Measurements from ENCODE around the gene ZNF420.
"Not testable (repeated sequence)": the region's sequence is repeated elsewhere in the genome, so short reads cannot be mapped to it uniquely, and the experiment has no call there.

ZNF420 gene

DNA sequence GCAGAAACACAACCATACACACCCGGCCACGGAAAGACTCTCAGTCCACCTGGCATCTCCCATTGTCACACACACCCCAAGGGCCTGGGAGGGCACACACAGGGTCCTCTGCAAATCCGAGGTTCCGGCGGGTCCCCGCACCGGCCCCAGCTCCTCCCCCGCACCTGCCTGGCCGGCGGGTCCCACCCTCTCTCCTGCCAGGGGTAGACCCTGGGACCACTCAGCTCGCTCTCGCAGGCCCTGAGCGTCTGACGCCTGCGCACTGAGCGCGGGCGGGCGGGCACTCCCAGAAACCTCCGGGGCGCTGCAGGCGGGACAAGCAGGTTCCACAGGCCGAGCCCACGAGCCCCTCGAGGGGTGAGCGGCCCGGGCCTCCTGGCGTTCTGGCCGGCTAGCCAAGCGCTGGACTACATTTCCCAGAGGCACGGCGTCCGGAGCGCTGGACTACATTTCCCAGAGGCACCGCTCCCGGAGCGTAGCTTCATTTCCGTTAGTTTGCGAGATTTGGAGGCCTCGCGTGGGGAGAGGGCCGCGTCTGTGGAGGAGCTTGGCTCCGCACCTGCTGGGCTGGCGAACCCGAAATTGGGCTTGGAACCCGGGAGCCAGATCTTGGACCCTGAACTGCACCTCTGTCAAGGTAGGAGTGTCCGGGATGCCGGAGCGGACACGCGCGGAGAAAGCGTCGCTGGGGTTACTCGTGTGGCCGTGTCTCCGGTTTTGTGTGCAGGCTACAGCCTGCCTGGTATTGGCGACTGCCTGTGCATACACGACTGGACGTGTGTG, at the start of gene ZNF420:
ZNF420 (plus strand) TSS at position 500 of the 783 bp plus-strand sequence. CDS start 10,686 bp downstream, outside the sequence.
- peak; percentile 94 for DNase-seq
- in situ Hi-C loops (cut with HindIII; ENCODE audit: low pct_ligation_motif_present, low sequenced_read_pairs) = no loop called here

DNA sequence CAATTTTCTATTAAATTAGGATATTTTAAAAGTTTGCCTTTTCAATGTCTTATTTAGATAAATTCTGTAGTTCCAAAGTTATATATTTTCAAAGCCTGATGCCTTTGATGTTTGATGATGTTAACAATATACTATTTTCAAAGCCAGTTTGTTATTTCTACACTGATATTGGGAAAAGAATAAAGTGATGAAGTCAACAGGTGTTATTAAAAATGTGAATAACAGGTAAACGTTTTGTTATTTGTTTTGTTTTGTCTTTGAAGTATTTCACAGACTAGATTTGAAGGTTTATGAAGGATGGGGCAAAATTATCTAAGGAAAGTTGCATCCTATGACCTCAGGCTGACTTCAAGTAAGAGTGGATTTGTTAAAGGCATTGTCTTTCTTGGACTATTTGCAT, 33.1 kb upstream of the ZNF420 start:
- H3K36me3 ChIP-seq (replicated peaks) = no peaks in the 10 kb centered on the region
- no peak overlapping the region for H3K27ac ChIP-seq
- TF ChIP-seq, protein P1, sequence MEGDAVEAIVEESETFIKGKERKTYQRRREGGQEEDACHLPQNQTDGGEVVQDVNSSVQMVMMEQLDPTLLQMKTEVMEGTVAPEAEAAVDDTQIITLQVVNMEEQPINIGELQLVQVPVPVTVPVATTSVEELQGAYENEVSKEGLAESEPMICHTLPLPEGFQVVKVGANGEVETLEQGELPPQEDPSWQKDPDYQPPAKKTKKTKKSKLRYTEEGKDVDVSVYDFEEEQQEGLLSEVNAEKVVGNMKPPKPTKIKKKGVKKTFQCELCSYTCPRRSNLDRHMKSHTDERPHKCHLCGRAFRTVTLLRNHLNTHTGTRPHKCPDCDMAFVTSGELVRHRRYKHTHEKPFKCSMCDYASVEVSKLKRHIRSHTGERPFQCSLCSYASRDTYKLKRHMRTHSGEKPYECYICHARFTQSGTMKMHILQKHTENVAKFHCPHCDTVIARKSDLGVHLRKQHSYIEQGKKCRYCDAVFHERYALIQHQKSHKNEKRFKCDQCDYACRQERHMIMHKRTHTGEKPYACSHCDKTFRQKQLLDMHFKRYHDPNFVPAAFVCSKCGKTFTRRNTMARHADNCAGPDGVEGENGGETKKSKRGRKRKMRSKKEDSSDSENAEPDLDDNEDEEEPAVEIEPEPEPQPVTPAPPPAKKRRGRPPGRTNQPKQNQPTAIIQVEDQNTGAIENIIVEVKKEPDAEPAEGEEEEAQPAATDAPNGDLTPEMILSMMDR (IDR thresholded peaks at IDR 0.05; ENCODE audit: low read depth, low read length, missing control alignments) = no peak
- in situ Hi-C loops (cut with HindIII; ENCODE audit: low pct_ligation_motif_present, low sequenced_read_pairs) = no loop called here
- DNase-seq = no peak
- H3K4me3 ChIP-seq (ENCODE audit: low read depth, low read length) = no peak overlapping the region
- no peaks in the 10 kb centered on the region for H3K27me3 ChIP-seq (replicated peaks)

More for the DNA sequence above, at the start of gene ZNF420:
- Histone ChIP-seq H3K36me3 (replicated peaks) (no peaks in the 10 kb centered on the region), H3K4me3 (ENCODE audit: low read depth, low read length) (peak within 1 kb of the TSS; percentile 98), H3K27ac (peak within 1 kb of the TSS; percentile 6), H3K27me3 (replicated peaks) (no peaks in the 10 kb centered on the region)
- TF ChIP-seq, protein P1 (IDR thresholded peaks at IDR 0.05; ENCODE audit: low read depth, low read length, missing control alignments) = no peak

DNA sequence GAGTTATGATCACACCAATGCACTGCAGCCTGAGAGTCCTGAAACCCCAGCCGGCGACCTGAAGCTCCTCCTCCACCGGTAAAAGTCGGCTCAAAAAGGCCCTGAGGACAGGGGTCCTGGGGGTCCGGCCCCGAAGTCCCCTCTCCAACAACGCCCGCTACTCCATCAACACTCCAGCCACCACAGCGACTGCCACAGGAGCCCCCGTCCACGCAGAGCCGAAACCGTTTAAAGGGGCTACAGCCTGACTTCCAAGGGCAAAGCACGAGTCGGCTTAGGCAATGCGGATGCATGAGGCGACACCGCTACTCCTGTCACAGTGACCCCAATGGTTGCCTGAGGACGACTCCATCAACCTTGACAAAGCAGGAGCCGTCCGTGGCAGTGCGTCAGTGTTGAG, 22.9 kb upstream of the ZNF420 start:
- Histone ChIP-seq H3K27ac (no peak overlapping the region), H3K4me3 (ENCODE audit: low read depth, low read length) (no peak overlapping the region), H3K27me3 (replicated peaks) (no peaks in the 10 kb centered on the region), H3K36me3 (replicated peaks) (no peaks in the 10 kb centered on the region)
- TF ChIP-seq, protein P1 (IDR thresholded peaks at IDR 0.05; ENCODE audit: low read depth, low read length, missing control alignments) = no peak
- in situ Hi-C loops (cut with HindIII; ENCODE audit: low pct_ligation_motif_present, low sequenced_read_pairs) = no loop called here
- no peak for DNase-seq

DNA sequence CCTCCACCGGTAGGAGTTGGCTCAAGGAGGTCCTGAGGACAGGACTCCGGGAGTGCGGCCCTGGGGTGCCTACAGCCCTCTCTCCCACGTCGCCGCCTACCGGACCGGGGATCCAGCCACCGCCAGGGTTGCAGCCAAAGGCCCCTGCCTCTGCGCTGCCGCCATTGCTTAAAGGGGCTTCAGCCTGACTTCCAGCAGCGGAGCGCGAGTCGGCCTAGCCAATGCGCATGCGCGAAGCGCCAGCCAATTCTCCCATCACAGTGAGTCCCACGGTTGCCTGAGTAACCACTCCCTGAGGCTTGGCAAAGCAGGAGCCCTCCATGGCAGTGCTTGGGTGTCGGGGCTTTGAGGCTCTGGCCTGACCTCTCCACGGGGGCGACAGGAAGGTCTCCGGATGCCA, 21.5 kb upstream of the ZNF420 start:
- in situ Hi-C loops (cut with HindIII; ENCODE audit: low pct_ligation_motif_present, low sequenced_read_pairs) = no loop called here
- no peak overlapping the region for H3K4me3 ChIP-seq (ENCODE audit: low read depth, low read length)
- H3K36me3 ChIP-seq (replicated peaks) = no peaks in the 10 kb centered on the region
- no peaks in the 10 kb centered on the region for H3K27me3 ChIP-seq (replicated peaks)
- no peak for DNase-seq
- TF ChIP-seq, protein P1 (IDR thresholded peaks at IDR 0.05; ENCODE audit: low read depth, low read length, missing control alignments) = no peak
- no peak overlapping the region for H3K27ac ChIP-seq

DNA sequence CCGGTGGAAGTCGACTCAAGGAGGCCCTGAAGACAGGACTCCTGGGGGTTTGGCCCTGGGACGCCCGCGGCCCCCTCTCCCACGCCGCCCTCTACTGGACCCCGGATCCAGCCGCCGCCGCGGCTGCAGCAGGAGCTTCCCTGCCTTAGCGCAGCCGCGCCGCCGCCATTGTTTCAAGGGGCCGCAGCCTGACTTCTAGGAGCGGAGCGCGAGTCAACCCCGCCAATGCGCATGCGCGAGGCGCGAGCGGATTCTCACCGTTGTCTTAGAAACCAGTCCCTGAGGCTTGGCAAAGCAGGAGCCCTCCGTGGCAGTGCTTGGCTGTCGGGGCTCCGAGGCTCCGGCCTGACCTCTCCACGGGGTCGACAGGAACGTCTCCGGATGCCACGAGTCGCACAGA, 19.1 kb upstream of the ZNF420 start:
- Histone ChIP-seq H3K4me3 (ENCODE audit: low read depth, low read length) (no peak overlapping the region), H3K36me3 (replicated peaks) (no peaks in the 10 kb centered on the region), H3K27ac (no peak overlapping the region), H3K27me3 (replicated peaks) (no peaks in the 10 kb centered on the region)
- in situ Hi-C loops (cut with HindIII; ENCODE audit: low pct_ligation_motif_present, low sequenced_read_pairs) = no loop called here
- TF ChIP-seq, protein P1 (IDR thresholded peaks at IDR 0.05; ENCODE audit: low read depth, low read length, missing control alignments) = no peak
- no peak for DNase-seq

DNA sequence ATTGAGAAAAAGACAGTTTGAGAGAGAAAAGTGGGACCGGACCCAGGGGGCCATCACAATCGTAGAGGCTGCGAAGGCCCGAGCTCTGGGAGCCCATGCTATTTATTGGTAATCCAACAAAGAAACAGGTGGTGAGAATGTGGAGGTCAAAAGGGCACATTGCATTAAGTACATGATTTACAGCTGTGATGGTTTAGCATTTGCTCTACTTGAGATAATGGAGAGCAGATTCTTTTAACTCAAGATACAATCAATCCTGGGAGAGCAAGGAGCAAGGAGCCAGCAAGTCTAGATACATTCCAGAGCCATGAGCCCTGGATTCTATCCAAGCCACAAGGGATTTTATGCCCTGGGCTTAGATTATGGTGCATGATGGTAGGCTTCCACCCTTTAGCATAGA, 13.3 kb upstream of the ZNF420 start:
- H3K27ac ChIP-seq; H3K27me3 ChIP-seq (replicated peaks); H3K4me3 ChIP-seq (ENCODE audit: low read depth, low read length); DNase-seq; in situ Hi-C loops (cut with HindIII; ENCODE audit: low pct_ligation_motif_present, low sequenced_read_pairs); H3K36me3 ChIP-seq (replicated peaks): not testable (repeated sequence)
